Parathyroid adenoma (tissue), 2 donors: ENCODE results near the gene L3MBTL4.

Experiments used
- H2AFZ ChIP-seq: fragments of 300-600 bp; sonication (generic); one replicate; pipeline ENCODE4 v1.7.0; 2017; ENCODE audit warnings: antibody characterized with exemption, mild to moderate bottlenecking
- H3K27ac ChIP-seq: fragments of 300-600 bp; sonication (generic); one replicate; pipeline ENCODE4 v1.7.0; 2017
- H3K27me3 ChIP-seq: fragments of 300-600 bp; sonication (generic); one replicate; pipeline ENCODE4 v1.7.0; 2017; ENCODE audit warnings: low read length; ENCODE audit not compliant: control insufficient read depth, insufficient read depth
- H3K36me3 ChIP-seq: fragments of 300-600 bp; sonication (generic); one replicate; pipeline ENCODE4 v1.7.0; 2017; ENCODE audit warnings: low read length; ENCODE audit not compliant: control insufficient read depth, insufficient read depth
- H3K4me1 ChIP-seq: fragments of 300-600 bp; sonication (generic); one replicate; pipeline ENCODE4 v1.7.0; 2017; ENCODE audit warnings: control low read depth
- H3K4me2 ChIP-seq: fragments of 300-600 bp; sonication (generic); one replicate; pipeline ENCODE4 v1.7.0; 2017; ENCODE audit warnings: low read length
- H3K4me3 ChIP-seq: fragments of 300-600 bp; sonication (generic); one replicate; pipeline ENCODE4 v1.7.0; 2017; ENCODE audit warnings: low read depth, low read length
- H3K79me2 ChIP-seq: fragments of 300-600 bp; sonication (generic); one replicate; pipeline ENCODE4 v1.7.0; 2017; ENCODE audit warnings: control low read depth
- H3K9ac ChIP-seq: fragments of 300-600 bp; sonication (generic); one replicate; pipeline ENCODE4 v1.7.0; 2017; ENCODE audit warnings: mild to moderate bottlenecking
- H3K9me3 ChIP-seq: fragments of 300-600 bp; sonication (generic); one replicate; pipeline ENCODE4 v1.7.0; 2017; ENCODE audit warnings: low read length; ENCODE audit not compliant: control insufficient read depth
- TF ChIP-seq, protein P1 (sequence below): fragments of 300-600 bp; sonication (generic); IDR thresholded peaks from one replicate; pipeline ENCODE4 v1.7.0; 2017; ENCODE audit warnings: antibody characterized with exemption, mild to moderate bottlenecking
- donor health status: primary hyperparathyroidism.

The L3MBTL4 gene

DNA sequence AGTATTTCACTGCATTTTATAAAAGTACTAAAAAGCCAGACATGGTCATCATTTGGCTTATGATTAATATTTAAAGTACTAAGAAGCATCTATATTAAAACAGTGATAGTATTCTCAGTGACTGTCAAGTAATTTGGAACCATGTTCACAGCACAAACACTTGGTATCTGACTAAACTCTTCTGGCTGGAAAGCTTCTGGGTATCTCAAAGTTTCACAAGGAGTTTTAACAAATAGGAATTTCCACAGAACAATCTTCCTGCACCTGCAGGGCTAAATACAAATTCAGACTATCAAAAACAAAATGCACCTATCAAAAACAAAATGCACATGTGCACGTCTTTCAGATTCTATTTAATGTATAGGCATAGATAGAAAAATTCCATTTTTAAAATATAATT is 158.8 kb downstream of the L3MBTL4 start:
- H3K27me3 ChIP-seq: no peaks in the 10 kb centered on the region
- H3K4me2 ChIP-seq: no peak overlapping the region
- H3K79me2 ChIP-seq: no peaks in the 10 kb centered on the region
- no peak overlapping the region for H3K4me3 ChIP-seq
- no peaks in the 10 kb centered on the region for H3K9me3 ChIP-seq
- TF ChIP-seq, protein P1, sequence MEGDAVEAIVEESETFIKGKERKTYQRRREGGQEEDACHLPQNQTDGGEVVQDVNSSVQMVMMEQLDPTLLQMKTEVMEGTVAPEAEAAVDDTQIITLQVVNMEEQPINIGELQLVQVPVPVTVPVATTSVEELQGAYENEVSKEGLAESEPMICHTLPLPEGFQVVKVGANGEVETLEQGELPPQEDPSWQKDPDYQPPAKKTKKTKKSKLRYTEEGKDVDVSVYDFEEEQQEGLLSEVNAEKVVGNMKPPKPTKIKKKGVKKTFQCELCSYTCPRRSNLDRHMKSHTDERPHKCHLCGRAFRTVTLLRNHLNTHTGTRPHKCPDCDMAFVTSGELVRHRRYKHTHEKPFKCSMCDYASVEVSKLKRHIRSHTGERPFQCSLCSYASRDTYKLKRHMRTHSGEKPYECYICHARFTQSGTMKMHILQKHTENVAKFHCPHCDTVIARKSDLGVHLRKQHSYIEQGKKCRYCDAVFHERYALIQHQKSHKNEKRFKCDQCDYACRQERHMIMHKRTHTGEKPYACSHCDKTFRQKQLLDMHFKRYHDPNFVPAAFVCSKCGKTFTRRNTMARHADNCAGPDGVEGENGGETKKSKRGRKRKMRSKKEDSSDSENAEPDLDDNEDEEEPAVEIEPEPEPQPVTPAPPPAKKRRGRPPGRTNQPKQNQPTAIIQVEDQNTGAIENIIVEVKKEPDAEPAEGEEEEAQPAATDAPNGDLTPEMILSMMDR: no peak
- no peak overlapping the region for H3K9ac ChIP-seq
- no peaks in the 10 kb centered on the region for H3K4me1 ChIP-seq
- no peaks in the 10 kb centered on the region for H3K36me3 ChIP-seq
- no peak overlapping the region for H3K27ac ChIP-seq
- H2AFZ ChIP-seq: no peak overlapping the region

DNA sequence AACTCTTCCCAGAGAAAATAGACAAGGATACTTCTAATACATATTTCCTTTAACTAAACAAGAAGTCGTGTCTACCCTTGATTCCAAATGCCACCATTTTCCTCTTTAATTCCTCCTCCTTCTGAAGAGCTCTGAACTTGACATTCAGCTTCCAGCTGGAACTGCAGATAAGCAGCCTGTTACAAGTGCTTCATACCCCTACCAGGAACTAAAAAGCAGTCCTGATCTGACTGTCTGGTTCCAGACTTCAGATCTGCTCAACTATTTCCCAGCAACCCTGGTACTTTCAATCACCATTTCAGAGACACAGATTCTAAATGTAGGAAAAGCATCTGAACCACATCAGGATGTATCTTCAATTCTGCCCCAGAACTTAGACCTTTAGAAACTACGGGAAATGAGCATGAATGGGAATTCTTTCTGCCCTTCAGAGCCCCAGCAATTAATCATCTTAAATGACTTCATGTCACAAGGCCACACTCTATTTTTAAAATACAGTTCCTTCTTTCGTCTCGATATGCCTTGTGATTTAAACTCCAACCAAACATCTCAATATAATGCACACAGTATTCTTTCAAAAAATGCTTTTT is 159.5 kb downstream of the L3MBTL4 start:
- Histone ChIP-seq H2AFZ (no peak overlapping the region), H3K4me3 (no peak overlapping the region)

DNA sequence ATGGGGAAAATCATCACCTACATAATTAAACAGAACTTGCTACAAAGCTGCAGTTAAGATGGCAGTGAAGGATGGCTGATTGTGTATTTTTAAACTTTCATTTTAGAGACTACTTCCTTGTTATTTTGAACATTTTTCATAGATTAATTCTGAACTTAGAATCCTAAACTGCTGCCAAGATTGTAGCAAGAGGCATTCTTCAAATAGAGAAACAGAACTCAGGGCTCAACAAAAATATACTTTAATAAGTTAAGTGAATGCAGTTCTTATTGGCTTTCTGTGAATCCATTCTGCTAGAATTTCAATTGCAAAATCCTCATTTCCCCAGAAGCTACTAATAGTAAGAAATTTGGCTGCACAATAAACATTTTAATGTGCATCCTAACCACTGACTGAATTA is 160.3 kb downstream of the L3MBTL4 start:
- no peaks in the 10 kb centered on the region for H3K4me1 ChIP-seq
- no peak overlapping the region for H3K4me2 ChIP-seq
- no peaks in the 10 kb centered on the region for H3K27me3 ChIP-seq
- H3K79me2 ChIP-seq: no peaks in the 10 kb centered on the region
- no peak overlapping the region for H3K9ac ChIP-seq
- no peaks in the 10 kb centered on the region for H3K36me3 ChIP-seq
- no peaks in the 10 kb centered on the region for H3K9me3 ChIP-seq
- no peak overlapping the region for H2AFZ ChIP-seq
- no peak overlapping the region for H3K4me3 ChIP-seq
- no peak overlapping the region for H3K27ac ChIP-seq
- TF ChIP-seq, protein P1: no peak

More for the DNA sequence above, 159.5 kb downstream of the L3MBTL4 start:
- H3K9me3 ChIP-seq: no peaks in the 10 kb centered on the region
- H3K4me2 ChIP-seq: no peak overlapping the region
- H3K9ac ChIP-seq: no peak overlapping the region
- no peaks in the 10 kb centered on the region for H3K79me2 ChIP-seq
- no peaks in the 10 kb centered on the region for H3K27me3 ChIP-seq
- no peaks in the 10 kb centered on the region for H3K4me1 ChIP-seq
- TF ChIP-seq, protein P1: no peak
- no peak overlapping the region for H3K27ac ChIP-seq
- H3K36me3 ChIP-seq: no peaks in the 10 kb centered on the region

DNA sequence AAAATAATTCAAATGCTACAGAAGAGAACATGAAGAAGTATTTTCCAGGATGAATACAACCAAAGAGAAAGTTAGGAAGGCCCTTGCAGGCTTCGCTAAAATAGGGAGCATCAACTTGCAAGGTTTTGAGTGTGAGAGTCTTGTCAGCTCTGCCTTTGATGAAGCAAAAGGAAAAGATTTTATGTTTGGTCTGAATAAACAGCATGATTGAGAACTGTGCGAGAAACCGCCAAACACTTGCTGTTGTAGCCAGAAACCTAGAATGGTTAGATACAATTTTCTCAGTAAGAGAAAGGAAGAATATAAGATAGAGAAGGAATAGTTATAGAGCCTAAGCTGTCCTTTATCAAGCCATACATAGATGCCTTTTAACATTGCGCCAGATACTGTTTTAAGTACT is 163.6 kb downstream of the L3MBTL4 start:
- TF ChIP-seq, protein P1: no peak
- H3K79me2 ChIP-seq: no peaks in the 10 kb centered on the region
- no peaks in the 10 kb centered on the region for H3K36me3 ChIP-seq
- no peak overlapping the region for H3K4me2 ChIP-seq
- no peak overlapping the region for H3K4me3 ChIP-seq
- H3K9ac ChIP-seq: no peak overlapping the region
- no peaks in the 10 kb centered on the region for H3K27me3 ChIP-seq
- no peaks in the 10 kb centered on the region for H3K9me3 ChIP-seq
- no peaks in the 10 kb centered on the region for H3K4me1 ChIP-seq
- H2AFZ ChIP-seq: no peak overlapping the region
- no peak overlapping the region for H3K27ac ChIP-seq

DNA sequence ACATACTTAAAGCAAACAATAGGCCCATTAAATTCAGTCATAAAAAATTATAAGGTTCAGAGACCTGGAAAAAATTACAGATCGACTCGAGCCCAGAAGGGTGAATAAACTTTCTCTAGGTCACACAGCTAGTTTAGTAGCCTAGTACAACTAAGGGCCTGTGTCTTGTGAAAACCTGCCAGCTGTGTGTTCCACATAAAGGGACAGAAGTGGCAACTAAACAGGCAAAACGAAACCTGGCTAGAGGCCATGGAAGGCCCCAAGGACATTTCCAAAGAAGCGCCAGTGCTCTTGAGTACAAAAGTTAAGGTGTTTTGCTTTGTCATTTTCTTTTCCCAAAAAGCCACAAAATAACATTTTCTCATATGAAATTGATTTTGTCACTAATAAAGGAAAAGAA is 164.9 kb downstream of the L3MBTL4 start:
- Histone ChIP-seq H3K9me3 (no peaks in the 10 kb centered on the region), H3K4me3 (no peak overlapping the region), H3K4me2 (no peak overlapping the region), H3K4me1 (no peaks in the 10 kb centered on the region), H3K27ac (no peak overlapping the region), H3K36me3 (no peaks in the 10 kb centered on the region), H3K9ac (no peak overlapping the region), H3K27me3 (no peaks in the 10 kb centered on the region), H2AFZ (no peak overlapping the region), H3K79me2 (no peaks in the 10 kb centered on the region)
- TF ChIP-seq, protein P1: no peak
